Measurements from ENCODE around the gene CIB1.

- no peak for TF ChIP-seq CTCF (conservative IDR thresholded peaks at IDR 0.05; ENCODE audit: low read depth, low read length)
- no peak for TF ChIP-seq EZH2 (IDR thresholded peaks at IDR 0.05; ENCODE audit: borderline replicate concordance, low read depth, low read length, poor library complexity, severe bottlenecking)
These were observed 52.0 kb downstream of the CIB1 start for GRCh38 chr15:90181776-90182175.

All from A673 (cell line).